Mesothelial cell of epicardium (in vitro differentiated cells): ENCODE measurements around the gene ACTR1A. TPM values are rescaled to one million over a fixed set of nuclear protein-coding genes. Genes with fewer than 3 reads are reported as not detected.
A peak's percentile ranks its signal among the peaks of the same experiment; 100 is the strongest.

ENCODE experiments used
- DNase-seq, 2 experiments: peaks; one replicate each; pipeline ENCODE4 v3.0.0; 2021; ENCODE audit warnings: low spot score in 2 of 2; ENCODE audit not compliant: unreplicated experiment in 2 of 2
- H3K27ac Mint-ChIP-seq: 2 replicates; pipeline ENCODE4 v1.8.0; 2021; ENCODE audit warnings: mixed read lengths
- H3K27me3 Mint-ChIP-seq: 2 replicates; pipeline ENCODE4 v1.8.0; 2021; ENCODE audit warnings: low read depth, mixed read lengths
- H3K36me3 Mint-ChIP-seq: 2 replicates; pipeline ENCODE4 v1.8.0; 2021; ENCODE audit warnings: mixed read lengths
- H3K4me1 Mint-ChIP-seq: 2 replicates; pipeline ENCODE4 v1.8.0; 2021; ENCODE audit warnings: mixed read lengths
- H3K4me3 Mint-ChIP-seq: 2 replicates; pipeline ENCODE4 v1.8.0; 2021; ENCODE audit warnings: mild to moderate bottlenecking, moderate library complexity, mixed read lengths
- H3K9me3 Mint-ChIP-seq: 2 replicates; pipeline ENCODE4 v1.8.0; 2021; ENCODE audit warnings: mixed read lengths
- CTCF ChIP-seq: fragments of 200-600 bp; sonication (generic); IDR thresholded peaks from one replicate; pipeline ENCODE4 v1.5.0; 2021; ENCODE audit warnings: antibody characterized with exemption; ENCODE audit not compliant: unreplicated experiment
- total RNA-seq: library from RNA; stranded (reverse); gene quantifications from 3 replicates; pipeline ENCODE4 v1.2.1, GENCODE V29; 2021

ACTR1A gene
- total RNA-seq, 1 donor from 2014 or later = 91.7 TPM

GRCh38 chr10:102505462-102506115, 3.1 kb upstream of the ACTR1A start:
- Mint-ChIP-seq H3K36me3 (peaks cover 9% of the 10 kb centered on the region), H3K4me1 (peaks cover 21% of the 10 kb centered on the region), H3K4me3 (no peak overlapping the region), H3K27ac (peak overlapping the region; percentile 93), H3K9me3 (no peaks in the 10 kb centered on the region), H3K27me3 (no peaks in the 10 kb centered on the region)
- TF ChIP-seq CTCF = no peak
- no peak for DNase-seq

- H3K27me3 Mint-ChIP-seq = no peaks in the 10 kb centered on the region
- H3K4me1 Mint-ChIP-seq = peaks cover 21% of the 10 kb centered on the region
- H3K27ac Mint-ChIP-seq = peak overlapping the region; percentile 93
- H3K4me3 Mint-ChIP-seq = no peak overlapping the region
- TF ChIP-seq CTCF = no peak
- H3K9me3 Mint-ChIP-seq = no peaks in the 10 kb centered on the region
- DNase-seq = no peak
- peaks cover 9% of the 10 kb centered on the region for H3K36me3 Mint-ChIP-seq
Observed at GRCh38 chr10:102504976-102505300, 2.4 kb upstream of the ACTR1A start.

- no peak for TF ChIP-seq CTCF
- peaks cover 8% of the 10 kb centered on the region for H3K36me3 Mint-ChIP-seq
- H3K9me3 Mint-ChIP-seq = no peaks in the 10 kb centered on the region
- peaks cover 22% of the 10 kb centered on the region for H3K4me1 Mint-ChIP-seq
- DNase-seq = peak; percentile 34 to 75
- no peaks in the 10 kb centered on the region for H3K27me3 Mint-ChIP-seq
- H3K4me3 Mint-ChIP-seq = no peak overlapping the region
- peak overlapping the region; percentile 93 for H3K27ac Mint-ChIP-seq
Observed at GRCh38 chr10:102504179-102504975, 1.9 kb upstream of the ACTR1A start.

GRCh38 chr10:102503264-102504178, 1.0 kb upstream of the ACTR1A start, which contains the start of gene SUFU:
TSS of gene SUFU (plus strand) at chr10:102503972. CDS start at chr10:102504153, 181 bp downstream.
- H3K36me3 Mint-ChIP-seq = peaks cover 3% of the 10 kb centered on the region
- DNase-seq = peak; percentile 99
- H3K27ac Mint-ChIP-seq = peak within 1 kb of the TSS; percentile 93
- H3K4me3 Mint-ChIP-seq = no peak within 1 kb of the TSS
- peak; percentile 83 for TF ChIP-seq CTCF
- H3K9me3 Mint-ChIP-seq = no peaks in the 10 kb centered on the region
- peaks cover 25% of the 10 kb centered on the region for H3K4me1 Mint-ChIP-seq
- H3K27me3 Mint-ChIP-seq = no peaks in the 10 kb centered on the region

GRCh38 chr10:102502029-102502336, 529 bp downstream of the ACTR1A start:
- Mint-ChIP-seq H3K27me3 (no peaks in the 10 kb centered on the region), H3K27ac (no peak overlapping the region), H3K9me3 (no peaks in the 10 kb centered on the region), H3K36me3 (no peaks in the 10 kb centered on the region), H3K4me1 (peaks cover 21% of the 10 kb centered on the region), H3K4me3 (no peak overlapping the region)
- peak; percentile 98 to 99 for DNase-seq
- no peak for TF ChIP-seq CTCF
